A549 (cell line): ENCODE results near the gene ASCC2.

ENCODE experiments used
- CHD2 ChIP-seq: fragments of 150-350 bp; IDR thresholded peaks from 2 replicates; pipeline ENCODE4 v1.6.1; 2014; ENCODE audit warnings: low read length; ENCODE audit not compliant: partially characterized antibody
- NR3C1 ChIP-seq: fragments of >200 bp; sonication (Bioruptor Twin); formaldehyde crosslinking; IDR thresholded peaks from 3 replicates; pipeline ENCODE4 v1.6.1; 2017
- POLR2A ChIP-seq: IDR thresholded peaks from 2 replicates; pipeline ENCODE4 v1.6.1; 2012; ENCODE audit warnings: mild to moderate bottlenecking, low read length
- RAD21 ChIP-seq, 2 experiments: fragments of >200 bp in 1 of 2; sonication (Bioruptor Twin) in 1 of 2; formaldehyde crosslinking in 1 of 2; IDR thresholded peaks in 1 of 2; conservative IDR thresholded peaks in 1 of 2; 2 replicates in 1 of 2; 3 replicates in 1 of 2; pipeline ENCODE4 v1.6.1; 2012 to 2018; ENCODE audit warnings: inconsistent platforms in 1 of 2
- RCOR1 ChIP-seq: fragments of 150-350 bp; IDR thresholded peaks from 2 replicates; pipeline ENCODE4 v1.6.1; 2014; ENCODE audit warnings: antibody characterized with exemption, low read length, low read depth
- RFX5 ChIP-seq: fragments of 450-650 bp; IDR thresholded peaks from 2 replicates; pipeline ENCODE4 v1.7.1; 2014; ENCODE audit warnings: antibody characterized with exemption, mild to moderate bottlenecking, moderate library complexity
- SMC3 ChIP-seq: fragments of >200 bp; sonication (Bioruptor Twin); formaldehyde crosslinking; IDR thresholded peaks from 3 replicates; pipeline ENCODE4 v1.6.1; 2018; ENCODE audit warnings: inconsistent platforms
- TP53 ChIP-seq: fragments of 250-450 bp; sonication (Bioruptor Pico); IDR thresholded peaks from 2 replicates; pipeline ENCODE4 v1.5.0; 2021; ENCODE audit warnings: mild to moderate bottlenecking, moderate library complexity
- ZFP36 ChIP-seq: fragments of 450-650 bp; IDR thresholded peaks from 2 replicates; pipeline ENCODE4 v1.6.1; 2014; ENCODE audit warnings: borderline replicate concordance; ENCODE audit not compliant: partially characterized antibody
- ZSCAN20 ChIP-seq: fragments of 250-450 bp; sonication (Bioruptor Pico); IDR thresholded peaks from 2 replicates; pipeline ENCODE4 v1.8.0; 2022; ENCODE audit warnings: mild to moderate bottlenecking, moderate library complexity
- TF ChIP-seq, protein P1 (sequence below): IDR thresholded peaks from 2 replicates; pipeline ENCODE4 v1.6.1; 2012
- TF ChIP-seq, protein P2 (sequence below): fragments of >200 bp; sonication (Bioruptor Twin); formaldehyde crosslinking; IDR thresholded peaks from 3 replicates; pipeline ENCODE4 v1.5.1; 2016
- TF ChIP-seq, protein P3 (sequence below): fragments of 200-600 bp; sonication (generic); IDR thresholded peaks from 2 replicates; pipeline ENCODE4 v1.6.1; 2016; ENCODE audit warnings: antibody characterized with exemption, mild to moderate bottlenecking, moderate library complexity

DNA sequence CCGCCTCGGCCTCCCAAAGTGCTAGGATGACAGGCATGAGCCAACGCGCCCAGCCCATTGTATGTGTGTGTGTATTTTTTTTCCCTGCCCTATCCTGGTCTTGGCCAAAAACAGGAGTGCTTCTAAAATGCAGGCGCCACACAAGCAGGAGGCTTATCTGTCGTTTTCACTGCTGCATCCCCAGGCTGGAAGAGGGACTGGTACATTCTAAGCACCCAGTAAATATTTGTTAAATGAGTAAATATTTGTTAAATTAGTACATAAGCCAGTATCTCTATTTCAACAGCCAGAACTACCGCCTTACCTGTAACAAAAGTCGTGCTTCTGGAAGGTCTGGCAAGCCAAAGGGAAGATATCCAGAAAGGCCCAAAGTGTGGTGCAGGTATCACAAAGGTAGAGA is 24.9 kb downstream of the ASCC2 start:
- TF ChIP-seq SMC3 (no peak), ZFP36 (no peak), RAD21 (conservative IDR thresholded peaks at IDR 0.05 in 1 of 2, IDR thresholded peaks at IDR 0.05 in 1 of 2) (no peak), CHD2 (no peak), ZSCAN20 (CRISPR knock-in tag) (no peak), NR3C1 (no peak), RFX5 (no peak), POLR2A (no peak), TP53 (CRISPR knock-in tag) (no peak), RCOR1 (no peak)
- TF ChIP-seq, protein P1, sequence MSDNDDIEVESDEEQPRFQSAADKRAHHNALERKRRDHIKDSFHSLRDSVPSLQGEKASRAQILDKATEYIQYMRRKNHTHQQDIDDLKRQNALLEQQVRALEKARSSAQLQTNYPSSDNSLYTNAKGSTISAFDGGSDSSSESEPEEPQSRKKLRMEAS: no peak
- TF ChIP-seq, protein P2, sequence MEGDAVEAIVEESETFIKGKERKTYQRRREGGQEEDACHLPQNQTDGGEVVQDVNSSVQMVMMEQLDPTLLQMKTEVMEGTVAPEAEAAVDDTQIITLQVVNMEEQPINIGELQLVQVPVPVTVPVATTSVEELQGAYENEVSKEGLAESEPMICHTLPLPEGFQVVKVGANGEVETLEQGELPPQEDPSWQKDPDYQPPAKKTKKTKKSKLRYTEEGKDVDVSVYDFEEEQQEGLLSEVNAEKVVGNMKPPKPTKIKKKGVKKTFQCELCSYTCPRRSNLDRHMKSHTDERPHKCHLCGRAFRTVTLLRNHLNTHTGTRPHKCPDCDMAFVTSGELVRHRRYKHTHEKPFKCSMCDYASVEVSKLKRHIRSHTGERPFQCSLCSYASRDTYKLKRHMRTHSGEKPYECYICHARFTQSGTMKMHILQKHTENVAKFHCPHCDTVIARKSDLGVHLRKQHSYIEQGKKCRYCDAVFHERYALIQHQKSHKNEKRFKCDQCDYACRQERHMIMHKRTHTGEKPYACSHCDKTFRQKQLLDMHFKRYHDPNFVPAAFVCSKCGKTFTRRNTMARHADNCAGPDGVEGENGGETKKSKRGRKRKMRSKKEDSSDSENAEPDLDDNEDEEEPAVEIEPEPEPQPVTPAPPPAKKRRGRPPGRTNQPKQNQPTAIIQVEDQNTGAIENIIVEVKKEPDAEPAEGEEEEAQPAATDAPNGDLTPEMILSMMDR: no peak
- TF ChIP-seq, protein P3, sequence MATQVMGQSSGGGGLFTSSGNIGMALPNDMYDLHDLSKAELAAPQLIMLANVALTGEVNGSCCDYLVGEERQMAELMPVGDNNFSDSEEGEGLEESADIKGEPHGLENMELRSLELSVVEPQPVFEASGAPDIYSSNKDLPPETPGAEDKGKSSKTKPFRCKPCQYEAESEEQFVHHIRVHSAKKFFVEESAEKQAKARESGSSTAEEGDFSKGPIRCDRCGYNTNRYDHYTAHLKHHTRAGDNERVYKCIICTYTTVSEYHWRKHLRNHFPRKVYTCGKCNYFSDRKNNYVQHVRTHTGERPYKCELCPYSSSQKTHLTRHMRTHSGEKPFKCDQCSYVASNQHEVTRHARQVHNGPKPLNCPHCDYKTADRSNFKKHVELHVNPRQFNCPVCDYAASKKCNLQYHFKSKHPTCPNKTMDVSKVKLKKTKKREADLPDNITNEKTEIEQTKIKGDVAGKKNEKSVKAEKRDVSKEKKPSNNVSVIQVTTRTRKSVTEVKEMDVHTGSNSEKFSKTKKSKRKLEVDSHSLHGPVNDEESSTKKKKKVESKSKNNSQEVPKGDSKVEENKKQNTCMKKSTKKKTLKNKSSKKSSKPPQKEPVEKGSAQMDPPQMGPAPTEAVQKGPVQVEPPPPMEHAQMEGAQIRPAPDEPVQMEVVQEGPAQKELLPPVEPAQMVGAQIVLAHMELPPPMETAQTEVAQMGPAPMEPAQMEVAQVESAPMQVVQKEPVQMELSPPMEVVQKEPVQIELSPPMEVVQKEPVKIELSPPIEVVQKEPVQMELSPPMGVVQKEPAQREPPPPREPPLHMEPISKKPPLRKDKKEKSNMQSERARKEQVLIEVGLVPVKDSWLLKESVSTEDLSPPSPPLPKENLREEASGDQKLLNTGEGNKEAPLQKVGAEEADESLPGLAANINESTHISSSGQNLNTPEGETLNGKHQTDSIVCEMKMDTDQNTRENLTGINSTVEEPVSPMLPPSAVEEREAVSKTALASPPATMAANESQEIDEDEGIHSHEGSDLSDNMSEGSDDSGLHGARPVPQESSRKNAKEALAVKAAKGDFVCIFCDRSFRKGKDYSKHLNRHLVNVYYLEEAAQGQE: no peak
